HepG2 (cell line): ENCODE results near the gene PIK3R3. TPM values are rescaled to one million over a fixed set of nuclear protein-coding genes. Genes with fewer than 3 reads are reported as not detected.

Source experiments
- ATAC-seq: fragments of 200-7000 bp; cut with Tn5 transposase; 3 replicates; pipeline ENCODE4 v1.9.1; 2020; ENCODE audit warnings: mild to moderate bottlenecking, moderate library complexity
- BruUV-seq: library from RNA; stranded (reverse); fragments of 400-500 nt; replicated peaks from 2 replicates; lab custom pipeline; 2021; lab: Mats Ljungman, UMichigan
- CTCF ChIA-PET: fragments of 300-600 bp; formaldehyde crosslinking; extraction: SDS; loops from one replicate; lab custom pipeline; 2021; ENCODE audit warnings: low total read pairs, inconsistent platforms, low intra/inter-chr PET ratio; lab: Yijun Ruan, JAX
- POLR2A ChIA-PET: fragments of 350-600 bp; sonication (Branson Sonifier 250); formaldehyde crosslinking; loops from one replicate; lab custom pipeline; 2020; ENCODE audit warnings: antibody characterized with exemption, inconsistent platforms; lab: Yijun Ruan, JAX
- DNase-seq: peaks from one replicate; pipeline ENCODE4 v3.0.0-alpha.2; 2015; ENCODE audit warnings: low spot score
- FAIRE-seq: peaks from 3 replicates; lab custom pipeline; 2011; peaks lifted over from hg19 to GRCh38; lab: Jason Lieb, UNC
- H2AFZ ChIP-seq: one replicate; pipeline ENCODE4 v1.6.1; 2011; ENCODE audit warnings: low read length, inconsistent platforms
- H3K27ac ChIP-seq: fragments of 300-600 bp; 3 replicates; pipeline ENCODE4 v1.8.0; 2011; ENCODE audit warnings: mixed run types, mild to moderate bottlenecking, mixed read lengths, low read length, inconsistent platforms; ENCODE audit not compliant: insufficient read depth; ENCODE audit errors: extremely low read length
- H3K27me3 ChIP-seq, 2 experiments: fragments of 200-600 bp in 1 of 2; 2 replicates in 1 of 2; 3 replicates in 1 of 2; pipeline versions ENCODE4 v1.6.0 to v1.8.0; 2011; ENCODE audit warnings: low read length in 2 of 2, mild to moderate bottlenecking in 2 of 2, moderate library complexity in 2 of 2, inconsistent platforms in 1 of 2; ENCODE audit not compliant: insufficient read depth in 2 of 2, control insufficient read depth in 1 of 2
- H3K36me3 ChIP-seq, 2 experiments: fragments of 200-600 bp in 1 of 2; replicated peaks in 1 of 2; 2 replicates in 1 of 2; 3 replicates in 1 of 2; pipeline versions ENCODE4 v1.5.1 to v1.8.0; 2011; ENCODE audit warnings: low read length in 2 of 2, inconsistent platforms in 1 of 2; ENCODE audit not compliant: insufficient read depth in 2 of 2, control insufficient read depth in 1 of 2
- H3K4me1 ChIP-seq: 2 replicates; pipeline ENCODE4 v1.5.1; 2012; ENCODE audit warnings: low read length, inconsistent platforms; ENCODE audit not compliant: insufficient read depth
- H3K4me2 ChIP-seq: 2 replicates; pipeline ENCODE4 v1.6.0; 2011; ENCODE audit warnings: low read depth, low read length, inconsistent platforms
- H3K4me3 ChIP-seq, 3 experiments: fragments of 200-600 bp in 1 of 3; sonication (generic), shearing (Covaris generic) in 1 of 3; replicated peaks in 1 of 3; 2 replicates each; pipeline ENCODE4 v1.5.1; 2011 to 2016; ENCODE audit warnings: low read length in 3 of 3, inconsistent platforms in 2 of 3, low read depth in 2 of 3, mild to moderate bottlenecking in 2 of 3, control low read depth in 1 of 3, mixed read lengths in 1 of 3; ENCODE audit not compliant: insufficient read depth in 1 of 3
- H3K79me2 ChIP-seq: one replicate; pipeline ENCODE4 v1.6.1; 2011; ENCODE audit warnings: low read length, inconsistent platforms; ENCODE audit not compliant: insufficient read depth
- H3K9ac ChIP-seq: 2 replicates; pipeline ENCODE4 v1.6.0; 2011; ENCODE audit warnings: mild to moderate bottlenecking, low read depth, low read length, inconsistent platforms; ENCODE audit not compliant: insufficient read depth
- H3K9me3 ChIP-seq: 2 replicates; pipeline ENCODE4 v1.5.1; 2012; ENCODE audit warnings: mild to moderate bottlenecking, low read length
- H4K20me1 ChIP-seq: 2 replicates; pipeline ENCODE4 v1.6.0; 2011; ENCODE audit warnings: inconsistent platforms, mild to moderate bottlenecking, low read length, moderate library complexity; ENCODE audit not compliant: insufficient read depth
- ELF3 ChIP-seq: IDR thresholded peaks from 2 replicates; pipeline ENCODE4 v1.6.1; 2016; ENCODE audit warnings: missing genetic modification reagents, missing compliant biosample characterization
- RNF2 ChIP-seq: fragments of 450-650 bp; conservative IDR thresholded peaks from 2 replicates; pipeline ENCODE4 v1.6.1; 2016; ENCODE audit warnings: low read depth
- SOX6 ChIP-seq, 2 experiments: fragments of 450-650 bp in 1 of 2; sonication (generic) in 1 of 2; formaldehyde crosslinking in 1 of 2; IDR thresholded peaks; 2 replicates each; pipeline versions ENCODE4 v1.4.0 to v1.6.1; 2017 to 2020; ENCODE audit warnings: antibody characterized with exemption in 1 of 2, mild to moderate bottlenecking in 1 of 2, missing genetic modification reagents in 1 of 2
- ZFP36L2 ChIP-seq: sonication (generic); formaldehyde crosslinking; IDR thresholded peaks from 2 replicates; pipeline ENCODE4 v1.4.0; 2020; ENCODE audit warnings: missing genetic modification reagents
- ZNF3 ChIP-seq: IDR thresholded peaks from 2 replicates; pipeline ENCODE4 v1.7.0; 2017; ENCODE audit warnings: inconsistent platforms
- ZNF30 ChIP-seq: sonication (generic); formaldehyde crosslinking; IDR thresholded peaks from 2 replicates; pipeline ENCODE4 v1.5.0; 2020; ENCODE audit warnings: mild to moderate bottlenecking, missing genetic modification reagents
- ZNF766 ChIP-seq: sonication (generic); formaldehyde crosslinking; IDR thresholded peaks from 2 replicates; pipeline ENCODE4 v1.5.0; 2020; ENCODE audit warnings: missing genetic modification reagents, borderline replicate concordance
- ZNF768 ChIP-seq: sonication (generic); formaldehyde crosslinking; IDR thresholded peaks from 2 replicates; pipeline ENCODE4 v1.4.0; 2020; ENCODE audit warnings: missing genetic modification reagents
- WGBS: methylation state at CpG from one replicate; pipeline ENCODE4 v1.1.6; 2017; ENCODE audit warnings: low lambda C conversion rate; 5-methylcytosine and 5-hydroxymethylcytosine counted together
- in situ Hi-C: cut with HindIII; loops from 2 replicates; pipeline ENCODE4 v1.10.0; 2017; ENCODE audit warnings: low pct_unique_long_range_greater_than_20kb; ENCODE audit not compliant: extremely low pct_ligation_motif_present
- intact Hi-C: fragments of 100-400 bp; cut with micrococcal nuclease; formaldehyde crosslinking; loops from one replicate; pipeline ENCODE4 v1.10.0; 2022; ENCODE audit not compliant: unreplicated experiment
- polyA plus RNA-seq, 8 experiments: library from polyadenylated mRNA; depleted of rRNA in 3 of 8; stranded (reverse) in 7 of 8; unstranded in 1 of 8; fragments of >200 nt; fragmentation: Illumina TruSeq in 4 of 8; extraction: Trizol in 4 of 8; gene quantifications; 2 replicates each; pipeline versions ENCODE4 v1.2.1 to v1.2.3, GENCODE V29; 2011 to 2016; ENCODE audit warnings: low read depth in 4 of 8, missing spikeins in 1 of 8, mixed read lengths in 1 of 8; ENCODE audit not compliant: insufficient read depth in 1 of 8
- total RNA-seq, 5 experiments: library from RNA; depleted of rRNA; stranded (reverse); fragments of >200 nt; fragmentation: Illumina TruSeq; extraction: Trizol; gene quantifications; 2 replicates each; pipeline ENCODE4 v1.2.3, GENCODE V29; 2016; ENCODE audit warnings: low read depth in 1 of 5
- TF ChIP-seq, protein P1 (sequence below): sonication (generic); formaldehyde crosslinking; IDR thresholded peaks from 2 replicates; pipeline ENCODE4 v1.4.0; 2020; ENCODE audit warnings: missing genetic modification reagents
- TF ChIP-seq, protein P2 (sequence below): sonication (generic); formaldehyde crosslinking; IDR thresholded peaks from 2 replicates; pipeline ENCODE4 v1.4.0; 2020; ENCODE audit warnings: mild to moderate bottlenecking, missing genetic modification reagents
- TF ChIP-seq, protein P3 (sequence below): IDR thresholded peaks from 2 replicates; pipeline ENCODE4 v1.6.1; 2012; ENCODE audit warnings: low read depth, low read length, improper control_type of control experiment
- TF ChIP-seq, protein P4 (sequence below): sonication (generic); formaldehyde crosslinking; IDR thresholded peaks from 2 replicates; pipeline ENCODE4 v1.5.0; 2020; ENCODE audit warnings: missing genetic modification reagents, mild to moderate bottlenecking, borderline replicate concordance

The PIK3R3 gene
- total and polyA plus RNA-seq, 2 of the 13 experiments (the other 11 are each of a cell fraction or from before 2014, with no cell fraction given) = 0.37 to 6.9 TPM

DNA sequence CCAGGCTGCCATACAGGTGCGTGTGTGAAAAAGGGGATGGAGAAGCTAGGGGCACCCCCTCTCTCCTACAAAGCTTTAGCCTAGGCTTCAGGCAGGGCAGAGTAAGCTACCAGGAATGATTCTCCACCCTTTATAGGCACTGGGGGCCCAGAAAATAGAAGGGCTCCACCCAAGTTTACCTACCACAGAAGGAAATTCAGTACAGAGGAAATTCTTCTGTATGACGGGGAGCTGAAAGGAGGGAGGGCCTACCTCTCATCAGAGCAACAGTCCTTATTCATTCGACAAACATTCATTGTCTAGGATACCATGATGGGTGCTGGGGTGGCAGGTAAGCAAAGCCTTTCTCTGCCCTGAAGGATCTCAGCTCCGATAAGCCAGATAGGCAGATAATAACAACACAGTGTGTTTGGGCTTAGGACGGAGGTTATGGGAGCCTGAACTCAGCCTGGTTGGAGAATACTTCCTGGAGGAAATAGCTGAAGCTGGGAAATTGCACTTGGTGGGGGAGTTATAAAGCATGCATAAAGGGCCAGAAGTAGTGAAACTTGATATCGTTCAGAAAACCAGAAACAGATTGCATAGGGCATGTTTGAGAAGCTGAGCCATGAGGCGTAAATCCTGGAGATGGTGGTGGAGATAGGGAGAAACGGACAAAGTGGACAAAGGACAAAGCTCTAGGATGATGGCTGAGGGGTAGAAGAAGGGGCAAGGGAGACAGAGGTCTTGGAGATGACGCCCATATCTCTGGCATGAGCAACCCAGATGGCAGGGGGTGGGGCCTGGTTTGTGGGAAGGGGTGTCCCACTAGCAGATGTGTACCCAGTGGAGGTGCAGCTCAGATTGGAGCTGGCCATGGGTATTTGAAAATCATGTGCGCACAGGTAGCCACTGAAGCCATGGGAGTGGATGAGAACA lies 49.2 kb upstream of the PIK3R3 start:
- ChIA-PET POLR2A (interaction anchor here (0.8 to 3.3 kb wide), 2 partner anchors 16 to 42 kb away, joined by 3 to 24 read pairs; partner anchors contain the start of gene POMGNT1), CTCF (interaction anchor here (3.2 to 4.9 kb wide), 2 partner anchors 41 to 144 kb away, joined by 43 to 88 read pairs; no protein-coding TSS in a partner anchor)
- intact Hi-C loops (loop anchor here (2.0 kb wide), 1 partner anchor 17 kb away; the partner anchor contains the start of gene POMGNT1), in situ Hi-C loops (loop anchor here (5.0 kb wide), 1 partner anchor 41 kb away; no protein-coding TSS in a partner anchor)
- peak overlapping the region; percentile 46 for H2AFZ ChIP-seq
- DNase-seq (no peak), FAIRE-seq (no peak), ATAC-seq (no peak)
- no peaks in the 10 kb centered on the region for H3K36me3 ChIP-seq
- BruUV-seq = no TSS peak
- 0 out of 2 replicates have a peak overlapping the region, but pooled peaks have one; percentile 13 for H3K9ac ChIP-seq
- H3K4me3 ChIP-seq = peak overlapping the region in 1 of 3 experiments; percentile 6; a peak in 1 of 6 replicates
- H4K20me1 ChIP-seq = no peaks in the 10 kb centered on the region
- WGBS = 14% methylated on average over 10 of the region's 10 CpGs
- H3K9me3 ChIP-seq = no peaks in the 10 kb centered on the region
- H3K27me3 ChIP-seq = no peaks in the 10 kb centered on the region; a peak in 1 of 5 replicates
- peaks cover 67% of the 10 kb centered on the region for H3K4me1 ChIP-seq
- H3K27ac ChIP-seq = no peak overlapping the region
- peak overlapping the region; percentile 70 for H3K4me2 ChIP-seq
- no peaks in the 10 kb centered on the region for H3K79me2 ChIP-seq
- TF ChIP-seq SOX6 (IDR thresholded peaks at IDR 0.05) (no peak), SOX6 (CRISPR knock-in tag; IDR thresholded peaks at IDR 0.05) (0 out of 2 replicates have a peak, but pooled peaks have one; percentile 10), ELF3 (peak; percentile 11; the same call in 1 of the 2 replicates), ZFP36L2 (CRISPR knock-in tag) (no peak), RNF2 (no peak), ZNF768 (CRISPR knock-in tag) (no peak), ZNF30 (no peak), ZNF766 (CRISPR knock-in tag) (no peak), ZNF3 (peak; percentile 90)
- TF ChIP-seq, protein P1, sequence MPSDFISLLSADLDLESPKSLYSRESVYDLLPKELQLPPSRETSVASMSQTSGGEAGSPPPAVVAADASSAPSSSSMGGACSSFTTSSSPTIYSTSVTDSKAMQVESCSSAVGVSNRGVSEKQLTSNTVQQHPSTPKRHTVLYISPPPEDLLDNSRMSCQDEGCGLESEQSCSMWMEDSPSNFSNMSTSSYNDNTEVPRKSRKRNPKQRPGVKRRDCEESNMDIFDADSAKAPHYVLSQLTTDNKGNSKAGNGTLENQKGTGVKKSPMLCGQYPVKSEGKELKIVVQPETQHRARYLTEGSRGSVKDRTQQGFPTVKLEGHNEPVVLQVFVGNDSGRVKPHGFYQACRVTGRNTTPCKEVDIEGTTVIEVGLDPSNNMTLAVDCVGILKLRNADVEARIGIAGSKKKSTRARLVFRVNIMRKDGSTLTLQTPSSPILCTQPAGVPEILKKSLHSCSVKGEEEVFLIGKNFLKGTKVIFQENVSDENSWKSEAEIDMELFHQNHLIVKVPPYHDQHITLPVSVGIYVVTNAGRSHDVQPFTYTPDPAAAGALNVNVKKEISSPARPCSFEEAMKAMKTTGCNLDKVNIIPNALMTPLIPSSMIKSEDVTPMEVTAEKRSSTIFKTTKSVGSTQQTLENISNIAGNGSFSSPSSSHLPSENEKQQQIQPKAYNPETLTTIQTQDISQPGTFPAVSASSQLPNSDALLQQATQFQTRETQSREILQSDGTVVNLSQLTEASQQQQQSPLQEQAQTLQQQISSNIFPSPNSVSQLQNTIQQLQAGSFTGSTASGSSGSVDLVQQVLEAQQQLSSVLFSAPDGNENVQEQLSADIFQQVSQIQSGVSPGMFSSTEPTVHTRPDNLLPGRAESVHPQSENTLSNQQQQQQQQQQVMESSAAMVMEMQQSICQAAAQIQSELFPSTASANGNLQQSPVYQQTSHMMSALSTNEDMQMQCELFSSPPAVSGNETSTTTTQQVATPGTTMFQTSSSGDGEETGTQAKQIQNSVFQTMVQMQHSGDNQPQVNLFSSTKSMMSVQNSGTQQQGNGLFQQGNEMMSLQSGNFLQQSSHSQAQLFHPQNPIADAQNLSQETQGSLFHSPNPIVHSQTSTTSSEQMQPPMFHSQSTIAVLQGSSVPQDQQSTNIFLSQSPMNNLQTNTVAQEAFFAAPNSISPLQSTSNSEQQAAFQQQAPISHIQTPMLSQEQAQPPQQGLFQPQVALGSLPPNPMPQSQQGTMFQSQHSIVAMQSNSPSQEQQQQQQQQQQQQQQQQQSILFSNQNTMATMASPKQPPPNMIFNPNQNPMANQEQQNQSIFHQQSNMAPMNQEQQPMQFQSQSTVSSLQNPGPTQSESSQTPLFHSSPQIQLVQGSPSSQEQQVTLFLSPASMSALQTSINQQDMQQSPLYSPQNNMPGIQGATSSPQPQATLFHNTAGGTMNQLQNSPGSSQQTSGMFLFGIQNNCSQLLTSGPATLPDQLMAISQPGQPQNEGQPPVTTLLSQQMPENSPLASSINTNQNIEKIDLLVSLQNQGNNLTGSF (CRISPR knock-in tag) = no peak
- TF ChIP-seq, protein P2, sequence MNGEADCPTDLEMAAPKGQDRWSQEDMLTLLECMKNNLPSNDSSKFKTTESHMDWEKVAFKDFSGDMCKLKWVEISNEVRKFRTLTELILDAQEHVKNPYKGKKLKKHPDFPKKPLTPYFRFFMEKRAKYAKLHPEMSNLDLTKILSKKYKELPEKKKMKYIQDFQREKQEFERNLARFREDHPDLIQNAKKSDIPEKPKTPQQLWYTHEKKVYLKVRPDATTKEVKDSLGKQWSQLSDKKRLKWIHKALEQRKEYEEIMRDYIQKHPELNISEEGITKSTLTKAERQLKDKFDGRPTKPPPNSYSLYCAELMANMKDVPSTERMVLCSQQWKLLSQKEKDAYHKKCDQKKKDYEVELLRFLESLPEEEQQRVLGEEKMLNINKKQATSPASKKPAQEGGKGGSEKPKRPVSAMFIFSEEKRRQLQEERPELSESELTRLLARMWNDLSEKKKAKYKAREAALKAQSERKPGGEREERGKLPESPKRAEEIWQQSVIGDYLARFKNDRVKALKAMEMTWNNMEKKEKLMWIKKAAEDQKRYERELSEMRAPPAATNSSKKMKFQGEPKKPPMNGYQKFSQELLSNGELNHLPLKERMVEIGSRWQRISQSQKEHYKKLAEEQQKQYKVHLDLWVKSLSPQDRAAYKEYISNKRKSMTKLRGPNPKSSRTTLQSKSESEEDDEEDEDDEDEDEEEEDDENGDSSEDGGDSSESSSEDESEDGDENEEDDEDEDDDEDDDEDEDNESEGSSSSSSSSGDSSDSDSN (CRISPR knock-in tag) = no peak
- TF ChIP-seq, protein P3, sequence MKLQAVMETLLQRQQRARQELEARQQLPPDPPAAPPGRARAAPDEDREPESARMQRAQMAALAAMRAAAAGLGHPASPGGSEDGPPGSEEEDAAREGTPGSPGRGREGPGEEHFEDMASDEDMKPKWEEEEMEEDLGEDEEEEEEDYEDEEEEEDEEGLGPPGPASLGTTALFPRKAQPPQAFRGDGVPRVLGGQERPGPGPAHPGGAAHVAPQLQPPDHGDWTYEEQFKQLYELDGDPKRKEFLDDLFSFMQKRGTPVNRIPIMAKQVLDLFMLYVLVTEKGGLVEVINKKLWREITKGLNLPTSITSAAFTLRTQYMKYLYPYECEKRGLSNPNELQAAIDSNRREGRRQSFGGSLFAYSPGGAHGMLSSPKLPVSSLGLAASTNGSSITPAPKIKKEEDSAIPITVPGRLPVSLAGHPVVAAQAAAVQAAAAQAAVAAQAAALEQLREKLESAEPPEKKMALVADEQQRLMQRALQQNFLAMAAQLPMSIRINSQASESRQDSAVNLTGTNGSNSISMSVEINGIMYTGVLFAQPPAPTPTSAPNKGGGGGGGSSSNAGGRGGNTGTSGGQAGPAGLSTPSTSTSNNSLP = no peak
- TF ChIP-seq, protein P4, sequence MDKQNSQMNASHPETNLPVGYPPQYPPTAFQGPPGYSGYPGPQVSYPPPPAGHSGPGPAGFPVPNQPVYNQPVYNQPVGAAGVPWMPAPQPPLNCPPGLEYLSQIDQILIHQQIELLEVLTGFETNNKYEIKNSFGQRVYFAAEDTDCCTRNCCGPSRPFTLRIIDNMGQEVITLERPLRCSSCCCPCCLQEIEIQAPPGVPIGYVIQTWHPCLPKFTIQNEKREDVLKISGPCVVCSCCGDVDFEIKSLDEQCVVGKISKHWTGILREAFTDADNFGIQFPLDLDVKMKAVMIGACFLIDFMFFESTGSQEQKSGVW = no peak
